H1 (cell line): ENCODE measurements around the gene TTC33. TPM values are rescaled to one million over a fixed set of nuclear protein-coding genes. Genes with fewer than 3 reads are reported as not detected.

Experiments used
- CTCF ChIA-PET: fragments of 300-600 bp; sonication (Branson Sonifier 250); formaldehyde crosslinking; loops from one replicate; lab custom pipeline; 2021; ENCODE audit not compliant: partially characterized antibody; lab: Charles Lee
- POLR2A ChIA-PET: fragments of 300-600 bp; sonication (Branson Sonifier 250); formaldehyde crosslinking; loops from one replicate; lab custom pipeline; 2021; ENCODE audit warnings: inconsistent platforms; ENCODE audit not compliant: partially characterized antibody; lab: Charles Lee
- DNase-seq, 2 experiments: peaks; one replicate each; pipeline versions ENCODE4 v3.0.0 to v3.0.0-alpha.2; 2010 to 2022; ENCODE audit warnings: low spot score in 2 of 2, low read depth in 1 of 2, mixed read lengths in 1 of 2
- FAIRE-seq: peaks from 2 replicates; lab custom pipeline; 2011; peaks lifted over from hg19 to GRCh38; lab: Jason Lieb, UNC
- H2AFZ ChIP-seq: 2 replicates; pipeline ENCODE4 v1.8.1; 2012; ENCODE audit warnings: low read length, inconsistent platforms
- H2AK5ac ChIP-seq: 2 replicates; pipeline ENCODE4 v1.6.1; 2013; ENCODE audit warnings: low read depth, low read length
- H2BK120ac ChIP-seq: replicated peaks from 2 replicates; pipeline ENCODE3; 2013; ENCODE audit warnings: low read depth, low read length, inconsistent platforms
- H2BK12ac ChIP-seq: 2 replicates; pipeline ENCODE4 v1.6.1; 2013; ENCODE audit warnings: low read depth, low read length
- H2BK15ac ChIP-seq: 2 replicates; pipeline ENCODE4 v1.6.1; 2013; ENCODE audit warnings: low read length
- H2BK20ac ChIP-seq: 2 replicates; pipeline ENCODE4 v1.6.1; 2013; ENCODE audit warnings: low read length
- H2BK5ac ChIP-seq: 2 replicates; pipeline ENCODE4 v1.6.1; 2013; ENCODE audit warnings: low read depth, low read length
- H3K14ac ChIP-seq: 2 replicates; pipeline ENCODE4 v1.6.1; 2013; ENCODE audit warnings: inconsistent platforms; ENCODE audit not compliant: insufficient read length
- H3K18ac ChIP-seq: 2 replicates; pipeline ENCODE4 v1.6.1; 2013; ENCODE audit warnings: low read length; ENCODE audit errors: extremely low read depth
- H3K23ac ChIP-seq: 2 replicates; pipeline ENCODE4 v1.6.1; 2013; ENCODE audit warnings: inconsistent platforms; ENCODE audit not compliant: insufficient read length
- H3K23me2 ChIP-seq: 2 replicates; pipeline ENCODE4 v1.6.1; 2013; ENCODE audit warnings: low read depth, low read length
- H3K27ac ChIP-seq: 2 replicates; pipeline ENCODE4 v1.6.1; 2011; ENCODE audit warnings: low read depth, low read length, inconsistent platforms
- H3K27me3 ChIP-seq, 4 experiments: replicated peaks in 1 of 4; 1 replicate in 1 of 4; 2 replicates in 3 of 4; pipeline versions ENCODE4 v1.6.1 to v1.8.1; 2011 to 2013; ENCODE audit warnings: low read length in 3 of 4, mild to moderate bottlenecking in 3 of 4, inconsistent platforms in 2 of 4, mixed read lengths in 2 of 4, moderate library complexity in 1 of 4; ENCODE audit not compliant: control insufficient read depth in 3 of 4, insufficient read depth in 3 of 4; ENCODE audit errors: extremely low read depth in 1 of 4
- H3K36me3 ChIP-seq, 4 experiments: 2 replicates each; pipeline versions ENCODE4 v1.6.1 to v1.8.1; 2011 to 2013; ENCODE audit warnings: mild to moderate bottlenecking in 4 of 4, low read length in 3 of 4, moderate library complexity in 2 of 4, control low read depth in 1 of 4, inconsistent platforms in 1 of 4; ENCODE audit not compliant: insufficient read depth in 4 of 4, control insufficient read depth in 2 of 4
- H3K4ac ChIP-seq: replicated peaks from 2 replicates; pipeline ENCODE3; 2013; ENCODE audit warnings: low read length, low read depth, mixed read lengths, inconsistent platforms; ENCODE audit not compliant: insufficient read length
- H3K4me1 ChIP-seq, 4 experiments: replicated peaks in 1 of 4; 1 replicate in 1 of 4; 2 replicates in 3 of 4; pipeline versions ENCODE4 v1.6.1 to v1.8.1; 2011 to 2013; ENCODE audit warnings: low read length in 3 of 4, inconsistent platforms in 2 of 4, mixed read lengths in 1 of 4; ENCODE audit not compliant: insufficient read depth in 4 of 4, control insufficient read depth in 3 of 4
- H3K4me2 ChIP-seq, 2 experiments: 2 replicates each; pipeline versions ENCODE4 v1.6.1 to v1.8.1; 2011 to 2013; ENCODE audit warnings: low read depth in 2 of 2, low read length in 2 of 2, control low read depth in 1 of 2, inconsistent platforms in 1 of 2, mild to moderate bottlenecking in 1 of 2; ENCODE audit not compliant: insufficient read depth in 1 of 2
- H3K4me3 ChIP-seq, 4 experiments: fragments of 200-600, 300-600 bp in 1 of 4; sonication (generic), shearing (Covaris generic), sonication (Bioruptor Twin) in 1 of 4; 2 replicates each; pipeline versions ENCODE4 v1.5.1 to v1.8.1; 2011 to 2016; ENCODE audit warnings: low read length in 4 of 4, low read depth in 3 of 4, control low read depth in 2 of 4, inconsistent platforms in 2 of 4, mild to moderate bottlenecking in 2 of 4, mixed read lengths in 1 of 4, moderate library complexity in 1 of 4; ENCODE audit not compliant: insufficient read depth in 2 of 4; ENCODE audit errors: extremely low read depth in 1 of 4
- H3K56ac ChIP-seq: replicated peaks from 2 replicates; pipeline ENCODE3; 2013; ENCODE audit warnings: low read depth, mild to moderate bottlenecking, mixed read lengths, low read length, inconsistent platforms; ENCODE audit not compliant: insufficient read length
- H3K79me1 ChIP-seq: 2 replicates; pipeline ENCODE4 v1.6.1; 2013; ENCODE audit warnings: low read depth, low read length, control low read depth
- H3K79me2 ChIP-seq, 2 experiments: 2 replicates each; pipeline versions ENCODE4 v1.6.1 to v1.8.1; 2012 to 2013; ENCODE audit warnings: low read length in 2 of 2, mild to moderate bottlenecking in 2 of 2, inconsistent platforms in 1 of 2; ENCODE audit not compliant: insufficient read depth in 2 of 2, control insufficient read depth in 1 of 2
- H3K9ac ChIP-seq, 4 experiments: replicated peaks in 1 of 4; 1 replicate in 1 of 4; 2 replicates in 3 of 4; pipeline versions ENCODE4 v1.6.1 to v1.8.1; 2011 to 2013; ENCODE audit warnings: low read depth in 3 of 4, low read length in 3 of 4, control low read depth in 2 of 4, mild to moderate bottlenecking in 2 of 4, moderate library complexity in 2 of 4, inconsistent platforms in 1 of 4; ENCODE audit errors: extremely low read depth in 1 of 4
- H3K9me3 ChIP-seq, 2 experiments: 2 replicates each; pipeline versions ENCODE4 v1.6.1 to v1.8.1; 2012 to 2013; ENCODE audit warnings: mild to moderate bottlenecking in 2 of 2, moderate library complexity in 2 of 2, control low read depth in 1 of 2, inconsistent platforms in 1 of 2, low read depth in 1 of 2, low read length in 1 of 2, mixed read lengths in 1 of 2; ENCODE audit not compliant: insufficient read depth in 2 of 2
- H4K20me1 ChIP-seq, 2 experiments: replicated peaks in 1 of 2; 2 replicates each; pipeline versions ENCODE3 to v1.8.1; 2011 to 2013; ENCODE audit warnings: inconsistent platforms in 2 of 2, low read length in 2 of 2, mild to moderate bottlenecking in 1 of 2; ENCODE audit not compliant: insufficient read depth in 2 of 2, control insufficient read depth in 1 of 2
- H4K5ac ChIP-seq: 2 replicates; pipeline ENCODE4 v1.6.1; 2013; ENCODE audit warnings: low read length, low read depth, mixed read lengths, inconsistent platforms; ENCODE audit not compliant: insufficient read length
- H4K8ac ChIP-seq: 2 replicates; pipeline ENCODE4 v1.8.0; 2013; ENCODE audit warnings: mild to moderate bottlenecking, moderate library complexity, low read length, inconsistent platforms; ENCODE audit not compliant: insufficient read depth; ENCODE audit errors: extremely low read depth
- H4K91ac ChIP-seq: replicated peaks from 2 replicates; pipeline ENCODE3; 2013; ENCODE audit warnings: low read length, mixed read lengths, inconsistent platforms; ENCODE audit not compliant: insufficient read length
- WGBS, 2 experiments: shearing (Covaris generic) in 1 of 2; methylation state at CpG; one replicate each; pipeline versions ENCODE4 v1.1.6 to v1.1.7; 2013 to 2015; ENCODE audit warnings: low lambda C conversion rate in 2 of 2, mixed read lengths in 2 of 2, inconsistent platforms in 1 of 2, low coverage in 1 of 2, missing lambda C conversion rate in 1 of 2; ENCODE audit not compliant: insufficient replicate concordance in 2 of 2, insufficient coverage in 1 of 2, insufficient read length in 1 of 2; ENCODE audit errors: extremely low coverage in 1 of 2, missing lambda C conversion rate in 1 of 2; 5-methylcytosine and 5-hydroxymethylcytosine counted together
- polyA plus RNA-seq, 7 experiments: library from polyadenylated mRNA; depleted of rRNA in 3 of 7; stranded (reverse) in 5 of 7; unstranded in 2 of 7; fragments of >200 nt in 5 of 7; fragments of 200-250 nt in 2 of 7; gene quantifications; 1 replicate in 5 of 7; 2 replicates in 1 of 7; 4 replicates in 1 of 7; pipeline versions ENCODE4 v1.2.1 to v1.2.3, GENCODE V29; 2011 to 2013; ENCODE audit warnings: missing spikeins in 2 of 7, mixed read lengths in 2 of 7
- total RNA-seq: library from RNA; stranded (reverse); fragmentation: NEBNext Ultra II Directional; extraction: Animal tissue kit (Norgen Biotek cat#: 25700); gene quantifications from 2 replicates; pipeline ENCODE4 v1.2.1, GENCODE V29; 2021

Gene TTC33
- total and polyA plus RNA-seq, 2 of the 8 experiments (the other 6 are each of a cell fraction or from before 2014, with no cell fraction given): 1.2 to 12.6 TPM

DNA sequence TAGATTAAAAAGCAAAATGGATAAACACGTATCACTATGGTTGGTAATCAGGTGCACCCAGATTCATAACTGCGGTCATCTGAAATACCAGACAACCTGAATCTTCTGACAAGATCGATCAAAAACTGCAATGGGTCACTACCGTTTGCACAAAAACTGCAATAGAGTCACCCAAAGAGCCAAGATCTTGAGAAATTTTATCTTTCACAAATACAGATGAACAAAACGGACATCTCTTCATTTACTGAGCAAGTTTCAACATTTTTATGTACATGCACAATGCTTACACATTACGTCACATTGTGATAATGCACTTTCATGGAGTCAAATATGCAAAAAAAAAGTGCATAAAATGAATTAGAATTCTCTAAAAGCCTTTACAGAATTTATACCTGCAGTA, 23.8 kb upstream of the TTC33 start:
- 97% methylated on average over 6 of the region's 6 CpGs; no CpG with 5 or more reads in 1 of the 2 experiments for WGBS, 2 experiments
- FAIRE-seq: no peak
- H4K20me1 ChIP-seq: peaks cover 3 to 7% of the 10 kb centered on the region in 2 experiments

More for the DNA sequence above, 23.8 kb upstream of the TTC33 start:
- Histone ChIP-seq H3K9me3 (no peaks in the 10 kb centered on the region), H2BK120ac (no peak overlapping the region), H3K18ac (no peak overlapping the region), H4K8ac (no peak overlapping the region), H2BK12ac (no peak overlapping the region), H3K27ac (no peak overlapping the region), H3K79me1 (peaks cover 5% of the 10 kb centered on the region; the same call in 1 of the 2 replicates), H2AFZ (no peak overlapping the region), H2BK15ac (no peak overlapping the region), H3K4me2 (no peak overlapping the region), H2BK5ac (no peak overlapping the region), H3K36me3 (peaks cover 2 to 20% (median 7%) of the 10 kb centered on the region in 4 experiments; a peak in 5 of 8 replicates), H2BK20ac (no peak overlapping the region), H3K56ac (no peak overlapping the region), H3K79me2 (peaks cover 0 to 64% of the 10 kb centered on the region in 2 experiments; a peak in 3 of 4 replicates), H3K4me3 (no peak overlapping the region), H4K91ac (no peak overlapping the region), H3K14ac (no peak overlapping the region), H3K27me3 (no peaks in the 10 kb centered on the region), H3K9ac (no peak overlapping the region), H3K4ac (no peak overlapping the region), H2AK5ac (no peak overlapping the region), H3K23me2 (no peaks in the 10 kb centered on the region), H3K23ac (no peak overlapping the region), H4K5ac (no peak overlapping the region), H3K4me1 (no peaks in the 10 kb centered on the region)
- CTCF ChIA-PET: interaction anchor here (1.1 kb wide), 1 partner anchor 8 kb away, joined by 3 read pairs; no protein-coding TSS in a partner anchor
- DNase-seq: no peak
- POLR2A ChIA-PET: interaction anchor here (1.1 to 1.7 kb wide), 3 partner anchors 50 to 55 kb away, joined by 3 to 11 read pairs (median 5); partner anchors contain the start of gene RPL37
